GM20000 (cell line): ENCODE data around the gene R3HCC1L.
A peak's percentile ranks its signal among the peaks of the same experiment; 100 is the strongest.

Experiments used
- DNase-seq: peaks from one replicate; pipeline ENCODE4 v3.0.0; 2012; ENCODE audit warnings: low spot score
- TF ChIP-seq, protein P1 (sequence below): IDR thresholded peaks from 2 replicates; pipeline ENCODE4 v1.5.1; 2012; ENCODE audit warnings: mild to moderate bottlenecking, control low read depth; ENCODE audit errors: extremely low read depth, missing control alignments

Gene R3HCC1L

DNA sequence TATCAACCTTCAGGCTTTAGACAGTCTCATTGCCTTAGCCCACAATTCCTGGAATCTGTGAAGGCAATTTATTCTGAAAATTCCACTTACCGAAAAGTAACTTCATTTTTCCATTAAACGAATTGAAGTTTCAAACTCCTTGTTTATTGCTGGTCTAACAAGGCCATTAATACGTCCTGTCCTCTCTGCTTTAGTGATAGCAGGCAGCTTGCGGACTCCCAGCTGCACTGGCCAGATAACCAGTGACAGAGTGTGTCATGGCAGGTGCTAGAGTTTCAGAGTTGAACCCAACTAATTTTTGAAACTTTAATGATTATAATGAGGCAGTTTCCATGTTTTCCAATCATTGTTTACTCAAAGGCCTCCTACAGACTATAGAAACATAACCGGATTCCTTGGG, 102.4 kb downstream of the R3HCC1L start:
- DNase-seq, result no peak
- TF ChIP-seq, protein P1, sequence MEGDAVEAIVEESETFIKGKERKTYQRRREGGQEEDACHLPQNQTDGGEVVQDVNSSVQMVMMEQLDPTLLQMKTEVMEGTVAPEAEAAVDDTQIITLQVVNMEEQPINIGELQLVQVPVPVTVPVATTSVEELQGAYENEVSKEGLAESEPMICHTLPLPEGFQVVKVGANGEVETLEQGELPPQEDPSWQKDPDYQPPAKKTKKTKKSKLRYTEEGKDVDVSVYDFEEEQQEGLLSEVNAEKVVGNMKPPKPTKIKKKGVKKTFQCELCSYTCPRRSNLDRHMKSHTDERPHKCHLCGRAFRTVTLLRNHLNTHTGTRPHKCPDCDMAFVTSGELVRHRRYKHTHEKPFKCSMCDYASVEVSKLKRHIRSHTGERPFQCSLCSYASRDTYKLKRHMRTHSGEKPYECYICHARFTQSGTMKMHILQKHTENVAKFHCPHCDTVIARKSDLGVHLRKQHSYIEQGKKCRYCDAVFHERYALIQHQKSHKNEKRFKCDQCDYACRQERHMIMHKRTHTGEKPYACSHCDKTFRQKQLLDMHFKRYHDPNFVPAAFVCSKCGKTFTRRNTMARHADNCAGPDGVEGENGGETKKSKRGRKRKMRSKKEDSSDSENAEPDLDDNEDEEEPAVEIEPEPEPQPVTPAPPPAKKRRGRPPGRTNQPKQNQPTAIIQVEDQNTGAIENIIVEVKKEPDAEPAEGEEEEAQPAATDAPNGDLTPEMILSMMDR, result no peak

DNA sequence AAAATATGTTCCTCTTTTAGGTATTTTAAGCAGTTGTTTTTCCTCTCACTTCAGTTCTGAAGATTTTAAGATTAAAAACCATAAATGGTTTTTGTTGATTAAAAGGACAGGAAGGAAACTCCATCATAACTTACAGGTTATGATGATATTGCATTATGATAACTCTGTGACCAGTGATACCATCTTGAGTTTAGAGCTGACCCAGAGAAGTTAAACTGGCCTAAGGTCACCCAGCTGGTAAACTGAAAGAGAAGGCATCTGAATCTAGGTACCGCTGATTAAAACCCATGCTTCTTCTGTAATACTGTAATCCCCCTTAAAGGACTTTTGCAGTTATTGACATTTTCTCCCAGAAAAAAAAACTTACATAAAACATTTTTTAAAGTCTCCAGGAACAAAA, 103.9 kb downstream of the R3HCC1L start:
- DNase-seq, result no peak
- TF ChIP-seq, protein P1, result no peak

DNA sequence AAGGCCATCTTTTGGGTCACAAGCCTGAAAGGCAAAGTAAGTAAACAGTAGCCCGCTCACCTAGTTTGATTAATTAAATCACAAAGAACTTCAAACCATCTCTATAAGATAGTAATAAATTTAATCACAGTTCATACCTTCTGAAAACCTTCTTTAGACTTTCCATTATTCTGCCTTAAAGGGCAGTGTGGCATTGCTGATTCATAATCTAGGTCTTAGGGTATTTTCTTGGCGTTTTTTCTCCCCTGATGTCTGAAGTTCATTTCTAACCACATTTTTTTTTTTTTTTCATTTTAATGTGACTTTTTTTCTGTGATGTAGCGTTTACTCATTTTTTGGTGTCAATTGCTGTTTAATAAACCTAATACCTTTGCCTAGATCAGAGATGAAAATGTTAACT, 106.1 kb downstream of the R3HCC1L start:
- TF ChIP-seq, protein P1, result no peak
- DNase-seq, result no peak

DNA sequence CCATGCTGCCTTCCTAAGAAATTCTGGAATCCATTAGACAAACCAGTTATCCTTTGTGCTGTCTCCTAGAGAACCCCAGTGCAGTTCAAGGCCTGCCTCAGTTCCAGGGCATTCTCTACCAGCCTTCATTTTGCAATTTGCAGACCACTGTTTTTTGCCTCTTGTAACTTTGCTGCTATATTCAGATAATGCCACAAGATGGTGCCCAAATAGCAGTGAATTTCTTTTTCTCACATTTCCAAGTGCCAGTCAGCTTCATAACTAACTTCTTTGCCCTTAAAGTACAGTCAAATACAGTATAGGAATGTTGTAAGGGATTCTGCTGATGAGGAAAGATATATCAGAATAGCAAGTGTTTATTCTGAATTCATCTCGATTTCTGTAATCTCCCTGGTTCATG, 108.4 kb downstream of the R3HCC1L start:
- TF ChIP-seq, protein P1, result peak; percentile 12
- peak; percentile 4 for DNase-seq

DNA sequence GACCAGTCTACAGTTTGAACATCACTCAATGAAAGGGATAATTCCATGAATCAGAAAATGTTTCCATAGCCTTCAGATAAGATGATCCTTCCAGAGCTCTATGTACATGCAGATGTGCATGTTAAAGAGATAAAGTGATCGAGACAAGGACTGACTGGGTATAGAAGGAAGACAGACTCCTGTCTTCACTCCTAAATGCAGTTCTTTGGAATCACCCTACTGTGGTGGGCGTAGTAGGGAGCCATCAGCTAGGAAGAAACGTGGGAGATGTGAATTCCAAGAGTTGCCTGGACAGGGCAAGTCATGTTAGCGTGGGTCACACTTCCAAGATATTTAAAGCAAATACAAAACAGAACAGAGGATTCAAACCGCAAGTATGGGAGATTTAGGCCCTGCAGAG, 109.7 kb downstream of the R3HCC1L start:
- no peak for DNase-seq
- TF ChIP-seq, protein P1, result no peak

DNA sequence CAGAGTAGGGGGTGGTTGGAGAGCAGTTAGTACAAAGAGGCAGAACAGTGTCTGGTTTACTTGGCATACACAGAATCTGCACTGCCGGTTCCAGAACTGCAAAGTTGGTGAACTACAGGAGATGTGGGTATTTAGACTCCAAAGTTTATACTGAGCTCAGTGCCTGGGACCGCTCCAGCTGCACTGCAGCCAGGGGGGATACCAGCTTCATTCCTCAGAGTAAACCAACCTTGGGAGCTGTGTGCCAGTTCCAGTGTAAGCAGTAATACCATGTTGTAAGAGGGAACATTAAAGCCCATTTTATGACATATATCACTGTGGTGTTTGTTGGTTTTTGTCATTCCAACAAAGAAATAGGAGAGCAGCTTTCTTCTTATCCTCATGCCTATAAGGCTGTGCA, 110.1 kb downstream of the R3HCC1L start:
- TF ChIP-seq, protein P1, result no peak
- no peak for DNase-seq

DNA sequence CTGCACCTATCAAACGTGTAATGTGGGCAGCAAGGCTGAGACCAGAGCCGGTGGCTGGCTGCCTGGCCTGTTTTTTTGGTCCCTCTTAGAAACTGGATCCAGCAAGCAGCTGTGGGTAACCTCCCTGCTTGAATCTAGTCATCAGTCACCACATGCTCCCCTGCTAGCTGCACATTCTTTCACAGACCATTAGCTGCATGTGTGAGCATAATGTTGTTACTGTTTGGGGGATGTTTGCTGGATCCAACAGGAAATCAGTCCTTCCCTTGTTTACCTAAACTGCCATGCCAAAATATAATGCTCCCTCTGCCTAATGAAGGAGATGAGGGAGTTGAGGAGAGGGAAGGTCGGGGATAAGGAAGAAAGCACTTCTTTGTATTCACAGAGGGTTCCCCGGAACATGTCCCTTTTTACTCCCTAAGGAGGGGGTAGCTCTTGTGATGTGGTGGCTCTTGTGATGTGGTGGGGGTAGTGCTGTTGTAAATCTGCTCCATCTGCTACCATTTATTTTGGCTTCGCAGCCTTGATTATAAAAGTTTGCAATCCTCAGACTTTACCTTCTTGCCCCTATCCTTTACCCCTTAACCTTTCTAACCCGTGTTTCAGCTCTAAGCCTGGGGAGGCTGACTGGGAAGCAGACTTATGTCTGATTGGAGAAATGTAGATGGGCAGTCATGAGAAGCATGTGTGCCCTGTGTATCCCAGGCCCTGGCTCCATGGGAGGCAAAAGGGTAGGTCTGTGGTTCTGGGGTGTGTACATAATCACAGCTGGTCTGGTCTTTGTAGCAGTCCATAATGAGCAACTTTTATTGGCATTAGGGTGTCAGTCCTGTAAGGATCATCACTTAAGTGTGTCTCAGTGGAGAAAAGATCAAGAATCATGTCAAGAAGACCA, 112.7 kb downstream of the R3HCC1L start:
- TF ChIP-seq, protein P1, result no peak
- DNase-seq, result no peak
